VCaP (cell line): ENCODE data around the gene RCOR2.
A peak's percentile ranks its signal among the peaks of the same experiment; 100 is the strongest.

Experiments
- H3K27ac ChIP-seq: fragments of 450-650 bp; 2 replicates; pipeline ENCODE4 v1.5.1; 2017
- TF ChIP-seq, protein P1 (sequence below): fragments of 450-650 bp; conservative IDR thresholded peaks from 2 replicates; pipeline ENCODE4 v1.5.1; 2017; ENCODE audit warnings: mild to moderate bottlenecking, moderate library complexity

The RCOR2 gene

GRCh38 chr11:63882555-63883242 is 34.3 kb downstream of the RCOR2 start:
- TF ChIP-seq, protein P1, sequence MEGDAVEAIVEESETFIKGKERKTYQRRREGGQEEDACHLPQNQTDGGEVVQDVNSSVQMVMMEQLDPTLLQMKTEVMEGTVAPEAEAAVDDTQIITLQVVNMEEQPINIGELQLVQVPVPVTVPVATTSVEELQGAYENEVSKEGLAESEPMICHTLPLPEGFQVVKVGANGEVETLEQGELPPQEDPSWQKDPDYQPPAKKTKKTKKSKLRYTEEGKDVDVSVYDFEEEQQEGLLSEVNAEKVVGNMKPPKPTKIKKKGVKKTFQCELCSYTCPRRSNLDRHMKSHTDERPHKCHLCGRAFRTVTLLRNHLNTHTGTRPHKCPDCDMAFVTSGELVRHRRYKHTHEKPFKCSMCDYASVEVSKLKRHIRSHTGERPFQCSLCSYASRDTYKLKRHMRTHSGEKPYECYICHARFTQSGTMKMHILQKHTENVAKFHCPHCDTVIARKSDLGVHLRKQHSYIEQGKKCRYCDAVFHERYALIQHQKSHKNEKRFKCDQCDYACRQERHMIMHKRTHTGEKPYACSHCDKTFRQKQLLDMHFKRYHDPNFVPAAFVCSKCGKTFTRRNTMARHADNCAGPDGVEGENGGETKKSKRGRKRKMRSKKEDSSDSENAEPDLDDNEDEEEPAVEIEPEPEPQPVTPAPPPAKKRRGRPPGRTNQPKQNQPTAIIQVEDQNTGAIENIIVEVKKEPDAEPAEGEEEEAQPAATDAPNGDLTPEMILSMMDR = no peak
- peak overlapping the region; percentile 75 for H3K27ac ChIP-seq

DNA sequence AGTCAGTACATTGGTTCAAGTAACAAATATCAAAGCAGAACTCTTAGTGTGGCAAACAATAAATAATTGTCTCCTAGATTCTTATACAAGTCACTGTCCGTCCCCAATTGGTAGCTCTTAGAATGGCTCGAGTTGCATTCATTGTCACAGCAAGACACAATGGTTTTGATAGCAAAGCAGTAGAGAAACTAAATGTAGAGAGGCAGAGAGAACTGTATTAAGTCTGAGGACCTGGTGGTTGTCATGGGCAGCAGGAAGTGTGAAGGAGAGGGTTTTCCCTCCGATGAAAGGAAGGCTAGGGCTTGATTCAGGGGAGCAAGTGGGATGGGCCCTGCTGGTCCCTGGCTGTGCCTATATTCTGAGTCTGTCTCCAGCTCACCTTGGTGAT is 36.6 kb downstream of the RCOR2 start:
- H3K27ac ChIP-seq = no peak overlapping the region; the same call in 1 of the 2 replicates

GRCh38 chr11:63879598-63880402 is 37.2 kb downstream of the RCOR2 start:
- peak overlapping the region; percentile 93 for H3K27ac ChIP-seq
- TF ChIP-seq, protein P1 = no peak

More for the DNA sequence above, 36.6 kb downstream of the RCOR2 start:
- TF ChIP-seq, protein P1 = no peak

- TF ChIP-seq, protein P1 = no peak
- peak overlapping the region; percentile 93 for H3K27ac ChIP-seq
These were observed 39.2 kb downstream of the RCOR2 start for GRCh38 chr11:63877658-63878241.

DNA sequence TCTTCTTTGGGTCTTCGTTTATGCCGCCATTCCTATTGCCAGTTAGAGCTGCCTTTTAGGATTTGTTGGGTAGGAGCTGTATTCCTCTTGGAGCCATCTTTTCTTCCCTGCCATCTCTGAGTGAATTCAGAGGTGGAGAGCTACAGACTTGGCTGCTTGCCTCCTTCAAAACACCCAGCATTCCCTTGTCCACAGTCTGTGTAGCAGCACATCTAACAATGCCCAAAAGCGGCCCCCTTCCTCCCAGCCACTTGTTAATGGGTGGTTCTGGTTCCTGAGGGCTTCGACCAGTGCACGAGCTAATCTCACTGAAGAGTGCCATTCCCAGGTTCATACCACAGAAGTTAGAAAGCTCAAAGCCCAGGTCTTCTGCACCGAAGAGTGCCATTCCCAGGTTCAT is 40.3 kb downstream of the RCOR2 start:
- H3K27ac ChIP-seq = peak overlapping the region; percentile 93
- TF ChIP-seq, protein P1 = no peak

DNA sequence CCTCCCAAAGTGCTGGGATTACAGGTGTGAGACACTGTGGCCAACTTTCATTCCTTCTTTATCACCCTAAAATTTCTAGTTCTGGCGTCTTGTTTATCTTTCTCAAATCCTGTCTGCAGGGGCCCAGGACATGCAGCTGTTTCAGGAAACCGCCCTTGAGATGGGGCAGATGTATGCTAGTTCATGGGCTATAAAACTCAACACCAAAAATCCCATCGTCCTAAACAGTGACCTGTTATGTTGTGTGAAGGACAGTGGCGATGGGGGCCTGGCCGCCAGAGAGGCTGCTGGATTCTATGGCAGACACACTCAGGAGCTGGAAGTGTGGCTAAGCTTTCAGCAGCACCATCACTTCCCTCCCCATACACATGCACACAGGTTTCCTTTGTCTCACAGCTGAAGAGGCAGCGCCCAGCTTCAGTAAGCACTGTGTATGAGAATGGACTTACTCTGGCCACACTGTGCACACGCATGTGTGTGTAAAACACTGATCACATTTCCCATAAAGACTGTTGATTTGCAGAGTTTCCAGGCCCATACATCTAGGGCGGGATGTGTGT is 41.4 kb downstream of the RCOR2 start:
- peak overlapping the region; percentile 93 for H3K27ac ChIP-seq
- TF ChIP-seq, protein P1 = no peak

- TF ChIP-seq, protein P1 = no peak
- H3K27ac ChIP-seq = peak overlapping the region; percentile 93
These were observed 42.5 kb downstream of the RCOR2 start for GRCh38 chr11:63874511-63874910.
